HG02642 (cell line): ENCODE measurements around the gene RYK.

Experiments used
- ATAC-seq: cut with Tn5 transposase; IDR thresholded peaks from one replicate; pipeline ENCODE4 v1.9.1; 2021; ENCODE audit warnings: mild to moderate bottlenecking; ENCODE audit not compliant: unreplicated experiment, poor library complexity

The RYK gene

DNA sequence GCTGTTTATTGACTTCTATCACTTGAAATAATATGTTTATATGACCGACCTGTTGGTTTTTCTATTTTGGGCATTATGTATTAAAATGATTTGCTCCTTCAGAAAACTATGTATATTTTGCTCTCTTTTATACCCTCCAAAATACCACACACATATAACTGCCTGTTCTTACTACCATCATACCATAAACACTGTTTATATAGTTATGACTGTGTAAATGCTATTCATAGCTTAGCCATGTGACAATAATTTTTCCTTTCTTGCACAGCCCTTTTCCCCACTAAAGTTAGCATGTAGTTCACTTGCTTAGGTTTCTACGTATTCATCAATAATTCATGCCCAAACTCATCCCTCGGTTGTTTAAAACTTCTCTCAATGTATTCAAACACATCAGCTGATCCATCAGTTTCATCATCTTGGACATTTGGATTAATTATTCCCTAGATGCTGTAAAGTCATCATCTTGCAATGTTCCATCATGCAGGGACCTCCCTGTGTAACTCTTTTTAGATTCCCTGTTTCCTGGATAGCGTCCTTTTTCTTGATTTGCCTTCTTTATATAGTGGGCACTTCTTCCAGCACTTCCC is 8.2 kb upstream of the RYK start:
- no peak for ATAC-seq

DNA sequence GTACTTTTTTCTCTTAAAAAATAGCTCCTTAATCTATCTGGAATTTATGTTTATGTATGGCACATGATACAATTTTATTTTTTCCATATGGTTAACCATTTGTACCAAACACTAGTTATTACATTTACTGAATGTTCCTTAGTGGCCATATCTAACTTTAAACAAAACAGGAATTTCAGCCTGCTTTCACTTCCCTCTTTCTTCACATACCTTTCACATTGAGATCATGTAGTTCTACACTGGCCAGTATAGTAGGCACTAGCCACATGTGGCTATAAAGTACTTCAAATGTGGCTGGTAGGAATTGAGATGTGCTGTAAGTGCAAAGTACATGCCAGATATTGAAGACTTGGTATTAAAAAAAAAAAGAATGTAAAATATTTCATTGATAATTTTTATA is 4.7 kb upstream of the RYK start:
- ATAC-seq: no peak

- no peak for ATAC-seq
Observed at GRCh38 chr3:134253475-134254226, 3.0 kb upstream of the RYK start.

GRCh38 chr3:134252766-134253165 is 2.1 kb upstream of the RYK start:
- ATAC-seq: no peak

DNA sequence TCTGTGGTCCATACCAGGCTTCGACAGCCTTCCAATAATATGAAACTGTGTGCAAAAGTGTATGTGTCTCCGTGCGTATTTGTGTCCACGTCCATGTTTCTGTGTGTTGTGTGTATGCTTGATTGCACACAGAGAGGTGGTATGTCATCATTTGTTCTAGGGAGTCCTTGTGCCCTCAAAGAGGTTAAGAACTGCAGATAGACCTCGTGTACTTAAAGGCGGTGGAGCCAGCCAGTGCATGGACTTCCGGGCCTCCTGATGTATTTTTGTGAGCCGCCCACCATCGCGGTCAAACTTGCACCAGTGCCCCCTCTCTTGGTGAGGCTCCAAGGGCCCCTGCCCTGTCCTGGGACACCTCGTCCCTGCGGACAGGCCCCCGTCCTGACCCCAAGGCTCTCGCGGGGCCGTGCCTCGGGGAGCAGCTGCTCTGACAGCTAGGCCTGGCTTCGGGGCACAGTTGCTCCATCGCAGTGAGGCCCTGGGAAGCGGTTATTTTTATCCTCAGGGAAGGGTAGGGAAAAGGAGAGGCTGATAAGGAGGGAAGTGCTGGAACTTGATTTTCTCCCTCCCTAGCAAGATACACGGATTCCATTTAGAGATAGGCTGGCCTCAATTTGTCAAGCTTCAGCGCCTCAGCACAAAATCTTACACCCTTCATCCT is 1.2 kb upstream of the RYK start:
- no peak for ATAC-seq

- peak; percentile 55 for ATAC-seq
Observed at GRCh38 chr3:134249935-134250716, 533 bp downstream of the RYK start.

DNA sequence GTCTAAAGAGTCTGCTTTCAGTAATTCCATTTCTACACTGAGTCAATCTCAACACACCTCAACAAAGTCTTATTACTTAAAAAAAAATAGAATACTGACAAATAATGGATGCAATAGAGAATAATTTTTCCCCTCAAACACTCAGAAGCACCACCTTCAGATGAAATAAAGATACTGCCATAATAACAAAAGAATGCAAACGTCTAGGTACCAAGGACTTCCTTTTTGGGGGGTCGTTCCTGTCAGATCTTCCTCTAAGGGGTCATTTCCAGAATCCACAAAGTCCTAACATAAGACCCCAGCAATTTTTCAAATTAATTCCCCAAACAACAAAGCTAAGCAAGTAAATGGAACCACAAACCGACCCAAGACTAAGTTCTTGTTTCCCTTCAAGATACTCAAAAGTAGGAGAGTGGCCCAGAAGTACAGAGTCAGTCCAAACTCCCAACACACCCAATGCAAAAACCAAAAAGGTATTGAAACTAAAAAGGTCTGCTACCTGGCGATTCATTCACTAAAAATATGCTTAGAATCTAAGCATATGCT is 1.3 kb downstream of the RYK start:
- ATAC-seq: no peak

- ATAC-seq: no peak
Observed at GRCh38 chr3:134244921-134245320, 5.7 kb downstream of the RYK start.

DNA sequence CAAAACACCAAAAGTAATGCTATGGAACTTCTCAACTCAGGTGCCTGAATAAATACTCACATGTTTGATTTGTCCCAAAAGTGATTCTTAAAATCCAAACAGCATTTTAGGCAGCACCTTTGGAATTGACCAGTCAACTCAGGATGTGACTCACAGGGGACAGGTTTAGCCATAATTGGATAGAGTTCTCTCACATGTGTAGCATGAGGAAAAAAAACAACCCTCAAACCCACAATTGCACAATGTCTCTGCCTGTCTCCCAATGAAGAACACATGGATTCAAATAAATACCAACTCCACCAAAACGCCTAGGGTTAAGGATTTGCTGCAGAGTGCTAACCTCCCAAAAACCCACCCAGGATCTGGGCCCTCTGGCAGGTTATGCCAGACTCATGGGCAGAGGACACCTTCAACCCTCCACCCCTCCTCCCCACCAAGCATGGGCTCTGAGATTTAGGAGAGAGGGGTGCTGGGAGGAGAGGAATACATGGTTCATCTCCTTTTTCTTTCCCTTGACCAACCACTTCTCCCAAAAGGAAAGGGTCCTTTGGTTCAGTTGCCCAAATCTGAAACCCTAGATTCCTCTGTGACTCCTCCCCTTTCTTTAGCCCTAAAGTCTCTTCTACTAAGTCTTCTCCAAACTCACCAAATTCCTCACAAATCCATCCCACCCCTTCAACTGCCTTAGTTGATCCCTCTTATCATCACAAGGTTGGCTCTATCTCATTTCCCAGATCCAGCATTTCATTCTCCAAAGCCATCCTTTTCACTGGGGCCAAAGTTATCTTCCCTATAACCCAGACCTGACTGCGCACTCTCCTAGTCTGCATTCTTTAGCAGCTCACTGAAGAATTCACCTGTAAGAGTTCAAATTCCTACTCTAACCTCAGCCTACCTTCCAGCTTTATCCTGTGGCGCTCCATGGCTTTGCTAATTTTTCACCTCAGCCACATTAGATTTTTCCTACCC is 7.7 kb downstream of the RYK start:
- no peak for ATAC-seq

DNA sequence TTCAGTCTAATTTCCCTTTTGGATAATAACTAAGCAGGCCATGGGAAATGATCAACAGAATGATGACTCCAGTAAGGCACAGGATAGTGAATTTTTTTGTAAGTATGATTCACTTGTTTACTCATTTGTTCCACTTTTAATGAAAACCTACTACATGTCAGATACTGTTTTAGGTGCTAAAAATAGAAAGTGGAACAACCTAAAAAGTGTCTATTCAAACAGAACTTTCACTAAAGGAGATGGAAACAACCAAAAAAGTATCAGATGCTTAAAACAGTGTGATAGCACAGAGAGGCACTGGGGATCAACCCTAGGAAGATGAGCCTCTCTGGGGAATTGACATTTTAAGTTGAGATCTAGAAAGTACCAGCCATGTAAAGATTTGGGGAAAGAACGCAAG is 11.1 kb downstream of the RYK start:
- ATAC-seq: peak; percentile 49

DNA sequence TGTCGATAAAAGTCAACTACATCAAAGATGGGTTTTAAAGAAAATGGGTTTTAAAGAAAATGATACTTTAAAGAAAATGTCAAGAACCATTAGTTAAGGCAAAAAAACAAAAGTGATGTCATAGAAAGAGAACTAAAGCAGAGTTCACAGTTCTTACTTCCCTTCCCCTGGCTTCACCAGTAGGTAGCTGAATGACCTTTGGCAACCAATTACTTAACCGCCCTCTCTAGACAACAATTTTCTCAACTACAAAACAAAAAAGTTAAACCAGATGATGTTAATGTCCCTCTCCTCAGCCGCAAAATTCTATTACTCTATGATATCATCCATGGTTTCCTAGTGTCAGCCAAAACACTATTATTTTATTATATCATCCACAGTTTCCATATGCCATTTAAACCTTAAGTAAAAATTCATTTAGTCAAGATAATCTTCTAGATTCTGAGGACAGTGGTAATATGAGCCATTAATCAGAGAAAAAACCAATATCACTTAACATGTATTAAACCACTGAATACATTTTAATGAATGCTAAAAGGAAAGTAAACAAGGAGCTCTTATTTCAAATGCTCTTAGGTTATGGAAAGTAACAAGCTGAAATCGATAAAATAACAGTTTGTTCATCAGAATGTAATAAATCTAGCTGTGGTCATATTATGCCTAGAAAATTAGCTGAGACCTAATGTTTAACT is 13.1 kb downstream of the RYK start:
- no peak for ATAC-seq

- ATAC-seq: peak; percentile 55
Observed at GRCh38 chr3:134236505-134237170, 14.0 kb downstream of the RYK start.

DNA sequence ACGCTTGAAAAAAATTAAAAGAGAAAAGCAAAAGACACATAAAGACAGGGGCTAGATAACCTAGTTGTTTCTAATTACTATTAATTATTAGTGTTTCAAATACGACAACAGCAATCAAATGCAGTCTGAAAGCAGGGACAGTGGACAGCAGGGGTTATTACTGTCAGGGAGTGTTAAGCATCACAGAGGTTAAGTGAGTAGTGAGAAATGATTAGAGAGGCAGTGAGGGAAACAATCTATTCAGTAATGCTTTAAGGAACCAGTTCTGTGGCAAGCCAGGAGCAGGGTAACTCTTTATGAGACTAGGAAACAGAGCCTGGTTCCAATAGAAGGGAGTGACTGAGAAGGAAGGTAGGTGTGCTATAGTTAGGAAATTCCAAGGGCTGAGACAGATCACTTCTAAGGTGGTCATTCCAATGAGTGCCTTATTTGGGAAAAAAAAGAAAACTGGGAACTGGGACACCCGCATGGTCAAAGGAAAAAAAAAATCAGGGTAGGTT is 15.0 kb downstream of the RYK start:
- ATAC-seq: no peak

GRCh38 chr3:134232951-134233350 is 17.7 kb downstream of the RYK start:
- ATAC-seq: no peak

DNA sequence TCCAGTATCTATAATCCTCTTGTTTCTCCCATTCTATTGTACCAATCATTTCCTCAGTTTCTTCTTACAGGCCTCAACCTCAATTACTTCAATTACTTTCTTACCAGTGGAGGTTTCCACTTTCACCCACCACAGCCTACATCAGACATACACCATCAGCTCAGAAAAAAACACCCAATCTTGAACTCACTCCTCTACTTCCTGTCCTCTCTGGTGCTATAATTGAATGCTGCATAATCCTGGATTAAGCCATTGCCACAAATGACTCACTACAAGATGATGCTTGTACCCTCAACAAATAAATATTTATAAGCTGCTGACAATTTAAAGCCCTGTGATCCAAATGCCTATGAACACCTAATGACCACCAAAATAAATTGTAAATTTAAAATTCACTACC is 18.5 kb downstream of the RYK start:
- no peak for ATAC-seq

GRCh38 chr3:134231131-134231530 is 19.5 kb downstream of the RYK start:
- no peak for ATAC-seq

GRCh38 chr3:134229038-134229437 is 21.6 kb downstream of the RYK start:
- no peak for ATAC-seq

DNA sequence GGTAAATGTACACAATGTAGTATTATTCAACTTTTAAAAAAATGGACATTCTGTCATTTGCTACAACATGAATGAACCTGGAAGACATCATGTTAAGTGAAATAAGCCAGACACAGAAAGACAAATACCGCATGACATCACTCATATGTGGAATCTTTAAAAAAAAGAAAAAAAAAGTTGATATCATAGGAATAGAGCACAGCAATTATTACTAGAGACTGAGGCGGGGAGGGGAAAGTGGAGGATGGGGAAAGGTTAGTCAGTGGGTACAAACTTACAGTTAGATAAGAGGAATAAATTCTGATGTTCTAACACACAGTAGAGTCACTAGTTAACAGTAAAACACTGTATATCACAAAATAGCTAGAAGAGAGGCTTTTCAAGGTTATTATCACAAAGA is 22.2 kb downstream of the RYK start:
- no peak for ATAC-seq
